Measurements from ENCODE around the gene CAP2.
A peak's percentile ranks its signal among the peaks of the same experiment; 100 is the strongest.
"Not testable (repeated sequence)": the region's sequence is repeated elsewhere in the genome, so short reads cannot be mapped to it uniquely, and the experiment has no call there.

Gene CAP2

DNA sequence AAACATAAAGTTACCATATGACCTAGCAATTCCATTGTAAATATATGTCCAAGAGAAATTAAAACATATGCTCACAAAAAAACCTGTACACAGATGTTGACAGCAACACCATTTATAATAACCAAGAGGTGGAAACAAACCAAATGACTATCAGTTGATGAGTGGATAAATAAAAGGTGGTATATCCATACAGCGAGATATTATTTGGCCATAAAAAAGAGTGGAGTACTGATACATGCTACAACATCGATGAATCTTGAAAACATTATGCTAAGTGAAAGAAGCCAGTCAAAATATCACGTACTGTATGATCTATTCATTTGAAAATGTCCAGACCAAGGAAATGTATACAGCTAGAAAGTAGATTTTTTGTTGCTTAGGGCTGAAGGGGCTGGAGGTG, 2.9 kb downstream of the CAP2 start:
- FAIRE-seq (no peak), DNase-seq (ENCODE audit: low spot score) (no peak)

DNA sequence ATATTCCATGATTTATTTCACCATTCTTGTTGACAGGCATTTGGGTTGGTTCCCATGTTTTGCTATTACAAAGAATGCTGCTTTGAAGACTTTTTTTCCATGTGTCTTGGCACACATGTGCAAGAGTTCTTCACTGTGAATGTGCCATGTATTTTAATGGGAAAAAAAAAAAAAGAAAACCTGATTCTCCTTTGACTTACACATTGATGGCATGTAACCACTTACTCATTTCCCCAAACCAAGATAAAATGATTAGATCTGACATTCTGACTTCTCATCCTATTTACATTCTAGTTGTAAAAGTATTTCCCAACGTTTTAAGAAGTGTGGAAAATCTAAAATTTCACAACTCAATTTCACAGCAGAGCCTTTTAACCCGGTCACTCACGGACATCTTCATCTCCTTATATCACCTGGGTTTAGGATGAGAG, 4.4 kb downstream of the CAP2 start:
- DNase-seq (ENCODE audit: low spot score) (no peak), FAIRE-seq (no peak)

DNA sequence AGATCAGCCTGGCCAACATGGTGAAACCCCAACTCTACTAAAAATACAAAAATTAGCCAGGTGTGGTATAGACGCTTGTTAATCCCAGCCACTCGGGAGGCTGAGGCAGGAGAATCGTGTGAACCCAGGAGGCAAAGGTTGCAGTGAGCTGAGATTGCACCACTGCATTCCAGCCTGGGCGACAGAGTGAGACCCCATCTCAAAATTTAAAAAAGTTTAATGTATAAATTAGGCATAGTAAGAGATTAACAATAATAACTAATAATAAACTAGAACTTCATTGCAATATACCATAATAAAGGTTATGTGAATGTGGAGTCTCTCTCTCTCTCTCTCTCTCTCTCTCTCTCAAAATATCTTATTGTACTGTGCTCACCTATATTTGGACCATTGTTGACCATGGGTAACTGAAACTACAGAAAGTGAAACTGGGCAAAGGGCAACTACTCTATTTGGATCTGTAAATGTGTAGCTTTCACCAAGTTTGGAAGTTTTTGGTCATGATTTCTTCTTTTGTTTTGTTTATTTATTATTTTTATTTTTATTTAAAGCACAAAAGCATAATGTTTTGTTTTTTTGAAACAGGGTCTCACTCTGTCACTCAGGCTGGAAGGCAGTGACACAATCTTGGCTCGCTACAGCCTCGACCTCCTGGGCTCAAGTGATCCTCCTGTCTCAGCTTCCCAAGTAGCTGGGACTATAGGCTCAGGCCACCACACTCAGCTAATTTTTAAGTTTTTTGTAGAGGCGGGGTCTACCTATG, 12.0 kb downstream of the CAP2 start:
- FAIRE-seq; DNase-seq (ENCODE audit: low spot score): not testable (repeated sequence)

DNA sequence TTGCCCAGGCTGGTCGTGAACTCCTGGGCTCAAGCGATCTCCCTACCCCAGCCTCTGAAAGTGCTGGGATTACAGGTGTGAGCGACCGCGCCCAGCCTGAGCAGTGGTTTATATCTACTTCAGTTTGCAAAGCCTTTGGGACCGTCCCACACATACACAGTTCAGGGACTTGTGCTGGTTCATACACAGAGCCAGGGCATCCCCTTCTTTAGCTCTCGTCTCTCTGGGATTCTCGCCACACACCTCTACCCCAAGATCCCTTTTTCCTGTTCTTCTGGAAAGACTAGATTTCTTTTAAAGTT, 12.5 kb downstream of the CAP2 start:
- DNase-seq (ENCODE audit: low spot score) (no peak), FAIRE-seq (no peak)

DNA sequence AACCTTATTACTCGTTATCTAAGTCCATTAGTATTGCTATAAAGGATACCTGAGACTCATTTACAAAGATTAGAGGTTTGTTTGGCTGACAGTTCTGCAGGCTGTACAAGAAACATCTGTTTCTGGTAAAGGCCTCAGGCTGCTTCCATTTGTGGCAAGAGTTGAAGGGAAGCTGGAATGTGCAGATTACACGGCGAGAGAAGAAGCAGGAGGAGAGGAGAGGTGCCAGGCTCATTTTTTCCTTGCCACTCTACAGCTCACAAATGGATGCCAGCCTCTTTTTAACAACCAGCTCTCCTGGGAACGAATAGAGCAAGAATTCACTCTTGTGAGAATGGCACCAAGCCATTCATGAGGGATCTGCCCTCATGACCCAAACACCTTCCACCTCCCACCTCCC, 14.7 kb downstream of the CAP2 start:
- DNase-seq (ENCODE audit: low spot score), result no peak
- no peak for FAIRE-seq

DNA sequence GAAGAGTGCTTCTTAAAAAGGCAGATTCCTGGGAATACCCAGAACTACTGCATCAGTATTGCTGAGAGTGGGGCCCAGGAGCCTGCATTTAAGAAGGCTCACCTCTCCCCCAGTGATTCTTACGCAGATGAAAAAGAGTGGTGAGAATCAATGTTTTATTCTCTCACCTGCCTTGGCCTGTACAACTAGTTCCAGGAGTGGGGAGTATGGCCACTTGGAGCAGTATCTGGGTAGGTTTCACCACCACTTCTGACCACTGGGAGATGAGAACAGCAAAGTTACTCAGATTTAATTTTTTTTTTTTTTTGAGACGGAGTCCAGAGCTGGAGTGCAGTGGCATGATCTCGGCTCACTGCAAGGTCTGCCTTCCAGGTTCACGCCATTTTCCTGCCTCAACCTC, 16.9 kb downstream of the CAP2 start:
- FAIRE-seq (no peak), DNase-seq (ENCODE audit: low spot score) (no peak)

DNA sequence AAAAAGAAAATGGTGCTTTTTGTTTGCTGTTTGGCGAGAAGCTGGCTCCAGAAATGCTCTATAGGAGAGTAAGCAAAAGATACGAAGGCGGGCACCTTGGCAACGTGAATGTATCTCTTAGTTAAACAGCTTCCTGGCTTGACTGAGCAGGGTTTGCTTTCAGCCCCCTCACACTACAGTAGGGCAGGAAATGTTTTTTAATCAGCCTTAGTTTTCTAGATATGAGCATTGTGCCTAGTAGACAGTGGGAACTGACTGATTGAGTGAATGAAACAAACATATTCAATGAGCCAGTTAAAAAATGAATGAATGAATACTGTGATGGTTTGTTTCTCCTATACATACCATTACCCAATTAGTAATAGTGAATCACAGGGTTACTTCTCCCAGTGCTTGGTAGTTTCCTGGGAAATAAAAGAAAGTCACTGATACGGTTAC, 19.9 kb downstream of the CAP2 start:
- peak; percentile 27 for FAIRE-seq
- DNase-seq (ENCODE audit: low spot score), result peak; percentile 61

DNA sequence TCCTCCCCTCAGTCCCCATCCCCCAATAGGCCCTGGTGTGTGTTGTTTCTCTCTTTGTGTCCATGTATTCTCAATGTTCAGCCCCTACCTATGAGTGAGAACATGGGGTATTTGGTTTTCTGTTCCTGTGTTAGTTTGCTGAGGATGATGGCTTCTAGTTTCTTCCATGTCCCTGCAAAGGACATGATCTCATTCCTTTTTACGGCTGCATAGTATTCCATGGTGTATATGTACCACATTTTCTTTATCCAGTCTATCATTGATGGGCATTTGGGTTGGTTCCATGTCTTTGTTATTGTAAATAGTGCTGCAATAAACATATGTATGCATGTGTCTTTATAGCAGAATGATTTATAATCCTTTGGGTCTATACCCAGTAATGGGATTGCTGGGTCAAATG, 21.0 kb downstream of the CAP2 start:
- FAIRE-seq; DNase-seq (ENCODE audit: low spot score): not testable (repeated sequence)

DNA sequence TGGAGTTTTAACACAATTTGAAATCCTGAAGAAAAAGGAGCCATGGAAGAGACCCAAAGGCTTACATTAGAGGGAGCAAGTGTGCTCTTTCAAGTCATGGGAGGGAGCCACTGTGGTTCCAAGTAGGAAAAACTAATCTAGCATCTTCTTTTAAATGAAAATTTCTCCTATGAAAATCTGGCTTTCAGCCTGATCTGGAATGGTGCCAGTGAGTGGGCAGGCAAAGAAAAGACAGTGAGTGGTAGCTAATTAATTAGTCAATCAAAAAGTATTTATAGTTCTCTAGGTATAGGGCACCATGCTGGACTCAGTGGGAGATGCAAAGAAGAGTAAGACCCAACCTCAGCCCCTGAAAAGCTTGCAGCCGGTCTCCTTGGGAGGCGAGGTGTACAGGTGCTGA, 21.9 kb downstream of the CAP2 start:
- no peak for FAIRE-seq
- DNase-seq (ENCODE audit: low spot score), result no peak

DNA sequence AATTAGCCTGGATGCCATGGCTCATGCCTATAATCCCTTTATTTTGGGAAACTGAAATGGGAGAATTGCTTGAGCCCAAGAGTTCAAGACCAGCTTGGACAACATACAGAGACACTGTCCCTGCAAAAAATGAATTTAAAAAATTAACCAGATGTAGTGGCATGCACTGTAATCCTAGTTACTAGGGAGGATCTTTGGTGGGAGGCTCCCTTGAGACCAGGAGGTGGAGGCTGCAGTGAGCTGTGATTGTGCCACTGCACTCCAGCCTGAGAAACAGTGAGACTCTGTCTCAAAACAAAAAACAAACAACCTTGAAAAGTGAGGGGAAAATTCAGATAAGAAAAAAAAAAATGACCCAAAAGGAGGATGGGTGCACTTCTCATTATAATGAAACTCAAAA, 23.4 kb downstream of the CAP2 start:
- FAIRE-seq (no peak), DNase-seq (ENCODE audit: low spot score) (no peak)

DNA sequence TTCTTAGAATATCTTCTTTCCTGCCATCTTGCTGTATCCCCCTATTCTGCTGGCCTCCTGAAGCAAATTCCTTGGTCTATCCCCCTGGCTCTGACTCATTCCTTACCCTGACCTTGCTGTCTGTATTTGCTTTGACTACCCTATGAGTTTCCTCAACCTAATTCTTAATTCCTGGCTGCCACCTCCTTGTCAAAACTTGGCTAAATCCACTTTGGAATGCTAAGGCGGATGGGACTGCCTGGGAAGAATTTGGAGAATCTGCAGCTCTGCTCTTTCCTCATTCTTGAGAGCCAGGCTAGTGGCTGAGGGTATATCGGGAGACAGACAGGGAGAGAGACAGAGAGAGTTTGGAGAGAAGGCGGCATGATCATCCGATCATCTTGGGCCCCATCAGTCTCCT, 24.4 kb downstream of the CAP2 start:
- DNase-seq (ENCODE audit: low spot score), result peak; percentile 94
- FAIRE-seq, result peak; percentile 67

DNA sequence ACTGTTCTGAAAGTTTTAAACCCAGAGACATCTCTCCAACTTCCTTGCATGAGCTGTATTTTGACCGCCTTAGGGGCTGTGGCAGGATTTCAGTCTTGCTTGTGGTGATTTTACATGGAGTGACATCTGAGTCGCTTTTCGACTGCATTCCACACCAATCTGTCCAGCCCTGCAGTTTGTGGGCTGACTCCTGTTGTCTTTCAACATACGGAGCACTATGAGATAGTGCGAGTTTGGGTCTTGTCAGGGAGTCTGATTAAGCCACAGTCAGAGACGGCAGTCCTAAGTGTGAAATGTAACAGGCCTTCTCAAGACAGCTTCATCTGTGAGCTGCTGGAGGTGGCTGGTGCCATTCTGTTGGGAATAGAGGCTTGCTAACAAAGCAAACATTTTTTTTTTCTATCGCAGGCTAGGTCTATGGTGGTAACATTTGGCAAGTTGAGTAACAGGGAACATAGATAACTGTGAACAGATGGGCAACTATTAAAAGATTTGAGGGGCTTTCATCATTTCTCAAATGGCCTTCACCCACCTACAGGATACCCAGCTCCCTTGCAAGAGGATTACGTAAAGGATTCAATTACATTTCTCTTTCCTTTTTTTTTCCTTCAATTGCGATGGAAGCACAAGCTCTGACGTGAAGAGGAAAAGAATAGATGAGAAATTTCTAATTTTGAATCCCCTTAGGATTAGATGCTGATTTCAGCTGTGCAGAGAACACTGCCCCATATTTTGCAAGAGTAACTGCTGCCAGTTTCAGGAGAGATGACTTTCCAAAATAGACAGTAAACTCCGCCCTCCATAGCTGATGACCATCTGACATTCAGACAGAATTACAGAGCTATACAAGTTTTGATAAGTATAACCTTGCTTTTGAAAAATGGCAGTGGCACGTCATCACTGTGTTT, 25.1 kb downstream of the CAP2 start:
- FAIRE-seq (no peak), DNase-seq (ENCODE audit: low spot score) (peak; percentile 63)

DNA sequence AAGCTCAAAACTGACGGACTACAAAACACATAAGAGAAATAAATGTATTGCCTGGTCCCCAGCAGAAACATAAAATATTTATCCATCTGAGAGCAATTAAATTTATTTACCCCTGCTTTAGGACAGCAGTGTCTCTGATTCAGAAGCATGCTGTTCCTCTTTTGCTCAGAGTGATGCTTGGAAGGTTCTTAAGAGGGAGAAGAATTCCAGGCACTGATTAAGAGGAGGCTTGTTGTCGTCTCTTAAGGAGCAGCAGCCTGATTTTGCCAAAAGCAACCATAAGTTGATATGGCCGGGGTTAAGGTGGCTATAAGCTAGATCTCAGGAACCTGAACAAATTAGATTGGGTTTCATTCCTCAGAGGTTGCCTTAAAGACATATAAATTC, 25.8 kb downstream of the CAP2 start:
- no peak for DNase-seq (ENCODE audit: low spot score)
- no peak for FAIRE-seq

DNA sequence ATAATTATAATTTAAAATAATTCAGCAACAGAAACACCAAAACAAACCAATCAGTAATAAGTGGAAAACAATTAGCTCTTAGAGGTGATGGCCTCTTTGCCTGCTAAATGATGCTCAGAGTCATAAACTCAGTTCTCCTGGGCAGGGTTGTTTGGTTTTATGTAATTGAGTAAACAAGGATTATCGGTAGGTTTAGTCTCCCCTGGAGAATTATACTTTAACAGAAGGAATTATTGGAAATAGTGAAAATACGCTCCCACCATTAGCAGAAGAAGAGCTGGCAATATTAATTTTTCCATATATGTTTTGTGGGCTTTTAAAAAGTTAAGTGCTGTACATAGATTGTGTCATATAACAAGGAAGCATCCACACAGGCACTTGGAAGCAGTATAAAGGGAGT, 27.0 kb downstream of the CAP2 start:
- FAIRE-seq, result no peak
- no peak for DNase-seq (ENCODE audit: low spot score)

DNA sequence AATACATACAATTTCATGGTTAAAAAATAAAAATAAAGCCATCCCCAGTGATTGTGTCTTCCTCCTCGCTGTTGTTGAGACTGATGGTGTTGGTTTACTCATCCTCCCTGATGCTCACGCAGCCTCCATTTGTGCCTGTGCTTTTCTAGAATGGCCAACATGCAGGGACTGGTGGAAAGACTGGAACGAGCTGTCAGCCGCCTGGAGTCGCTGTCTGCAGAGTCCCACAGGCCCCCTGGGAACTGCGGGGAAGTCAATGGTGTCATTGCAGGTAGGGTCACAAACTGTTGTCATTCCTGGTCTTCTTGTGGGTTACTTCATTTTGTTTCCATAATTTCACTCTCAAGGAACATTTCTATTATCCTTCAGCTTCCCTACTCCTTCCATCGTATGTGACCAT, 28.0 kb downstream of the CAP2 start:
- DNase-seq (ENCODE audit: low spot score) (no peak), FAIRE-seq (no peak)

DNA sequence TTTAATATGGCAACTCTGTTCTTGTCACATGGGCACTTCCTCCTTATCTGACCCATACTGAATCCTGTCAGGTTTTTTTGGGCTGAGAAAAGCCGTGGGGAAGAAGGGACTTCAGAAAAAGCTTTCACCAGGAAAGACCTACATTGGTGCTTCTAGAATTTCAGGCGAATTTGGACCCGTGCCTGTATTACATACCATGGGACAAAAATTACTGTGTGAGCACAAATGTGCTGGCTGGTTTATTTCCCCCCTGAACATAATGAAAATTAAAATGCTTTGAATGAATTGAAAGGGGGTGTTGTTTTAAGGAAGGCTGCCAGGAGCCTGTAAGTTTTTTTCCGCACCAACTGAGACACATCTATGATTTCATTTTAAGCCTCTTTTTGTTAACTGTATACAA, 29.6 kb downstream of the CAP2 start:
- DNase-seq (ENCODE audit: low spot score), result no peak
- FAIRE-seq, result no peak

DNA sequence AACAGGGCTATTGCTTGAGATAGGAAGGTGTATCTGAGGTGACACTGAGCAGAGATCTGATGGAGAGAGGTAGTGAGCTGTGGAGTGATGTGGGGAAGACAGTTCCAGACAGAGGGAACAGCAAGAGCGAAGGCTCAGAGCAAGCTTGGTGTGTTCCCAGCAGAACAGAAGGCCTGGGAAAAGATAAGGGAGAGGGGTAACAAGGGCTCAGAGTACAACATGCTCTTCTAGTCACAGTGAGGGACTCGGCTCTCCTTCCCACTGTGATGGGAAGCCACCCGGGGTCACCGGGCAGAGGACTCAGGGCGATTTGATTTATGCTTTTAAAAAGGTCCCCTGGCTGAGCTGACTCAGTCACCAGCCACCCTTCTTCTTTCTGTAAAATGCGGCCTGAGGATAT, 33.7 kb downstream of the CAP2 start:
- FAIRE-seq, result no peak
- no peak for DNase-seq (ENCODE audit: low spot score)

DNA sequence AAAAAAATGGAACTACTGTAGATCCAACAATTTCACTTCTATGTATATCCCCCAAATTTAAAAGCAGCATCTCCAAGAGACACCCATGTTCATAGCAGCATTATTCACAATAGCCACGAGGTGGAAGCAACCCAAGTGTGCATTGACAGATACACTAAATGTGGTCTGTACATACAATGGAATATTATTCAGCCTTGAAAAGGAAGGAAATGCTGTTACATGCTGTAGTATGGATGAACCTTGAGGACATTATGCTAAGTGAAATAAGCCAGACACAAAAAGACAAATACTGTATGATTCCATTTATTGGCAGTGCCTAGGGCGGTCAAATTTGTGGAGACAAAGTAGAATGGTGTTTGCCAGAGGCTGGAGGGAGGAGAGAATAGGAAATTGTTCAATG, 34.2 kb downstream of the CAP2 start:
- DNase-seq (ENCODE audit: low spot score) (no peak), FAIRE-seq (no peak)

DNA sequence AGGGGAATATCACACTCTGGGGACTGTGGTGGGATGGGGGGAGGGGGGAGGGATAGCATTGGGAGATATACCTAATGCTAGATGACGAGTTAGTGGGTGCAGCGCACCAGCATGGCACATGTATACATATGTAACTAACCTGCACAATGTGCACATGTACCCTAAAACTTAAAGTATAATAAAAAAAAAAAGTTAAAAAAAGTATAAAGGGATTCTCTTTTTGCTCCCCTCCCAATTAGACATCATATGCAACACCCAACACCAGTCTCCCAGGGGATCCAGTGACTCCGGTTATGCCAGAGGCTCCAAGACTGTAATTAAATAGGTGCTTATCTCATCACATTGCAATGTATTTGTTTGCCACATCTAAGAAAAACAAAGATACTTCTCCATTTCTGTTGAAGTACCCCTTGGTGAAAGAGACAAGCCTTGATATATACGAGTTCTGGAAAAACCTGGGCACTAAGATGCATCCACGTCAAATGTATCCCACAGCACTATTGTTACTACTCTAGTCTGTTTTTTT, 35.3 kb downstream of the CAP2 start:
- not testable (repeated sequence) for DNase-seq (ENCODE audit: low spot score); FAIRE-seq

DNA sequence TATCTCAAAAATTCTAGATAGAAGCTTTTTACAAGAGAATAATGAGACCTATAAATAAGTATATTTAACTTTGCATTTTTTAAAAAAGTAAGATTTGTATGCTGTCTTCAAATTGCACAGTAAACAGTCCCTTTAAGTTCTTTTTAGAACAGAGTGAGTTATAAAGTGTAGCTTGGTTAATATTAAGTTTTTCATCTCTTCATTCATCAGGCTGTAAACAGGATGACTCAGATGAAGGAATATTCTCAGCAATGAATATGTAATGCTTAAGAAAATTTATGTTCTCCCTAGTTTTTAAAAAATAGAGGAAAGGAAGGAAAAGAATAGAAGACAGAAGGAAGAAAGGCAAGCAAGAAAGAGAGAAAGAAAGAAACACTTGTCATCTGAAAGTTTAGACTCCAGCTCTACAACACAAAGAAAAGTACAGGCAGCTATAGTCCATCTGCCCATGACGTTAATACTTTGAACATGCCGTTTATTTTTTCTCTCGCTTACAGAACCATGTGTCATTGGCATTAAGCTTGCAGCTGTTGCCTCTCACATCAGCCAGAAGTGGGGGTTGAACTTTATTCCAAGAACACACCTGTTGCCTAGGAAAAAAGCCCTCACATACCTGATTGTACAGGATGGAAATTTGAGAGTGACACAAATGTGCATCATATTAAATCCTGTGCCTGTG, 36.1 kb downstream of the CAP2 start:
- DNase-seq (ENCODE audit: low spot score) (no peak), FAIRE-seq (no peak)

DNA sequence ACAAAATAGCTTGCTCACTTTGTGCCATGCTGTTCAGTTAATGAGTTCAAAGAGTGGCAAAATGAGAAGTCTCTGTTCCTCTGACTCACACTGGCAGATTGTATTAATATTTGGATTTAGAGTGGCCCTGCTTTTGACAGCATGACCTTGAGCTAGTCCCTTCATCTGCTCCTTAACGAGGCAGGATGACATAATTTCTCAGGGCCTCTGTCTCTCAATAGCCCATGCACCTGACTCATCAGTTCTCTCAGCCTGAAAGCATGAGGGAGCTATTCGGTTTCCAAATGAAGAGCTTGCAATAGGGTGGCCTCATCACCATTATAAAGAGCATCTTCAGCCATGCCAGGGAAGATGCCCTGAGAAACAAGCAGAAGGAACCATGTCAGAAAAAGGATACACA, 38.2 kb downstream of the CAP2 start:
- FAIRE-seq (no peak), DNase-seq (ENCODE audit: low spot score) (no peak)

DNA sequence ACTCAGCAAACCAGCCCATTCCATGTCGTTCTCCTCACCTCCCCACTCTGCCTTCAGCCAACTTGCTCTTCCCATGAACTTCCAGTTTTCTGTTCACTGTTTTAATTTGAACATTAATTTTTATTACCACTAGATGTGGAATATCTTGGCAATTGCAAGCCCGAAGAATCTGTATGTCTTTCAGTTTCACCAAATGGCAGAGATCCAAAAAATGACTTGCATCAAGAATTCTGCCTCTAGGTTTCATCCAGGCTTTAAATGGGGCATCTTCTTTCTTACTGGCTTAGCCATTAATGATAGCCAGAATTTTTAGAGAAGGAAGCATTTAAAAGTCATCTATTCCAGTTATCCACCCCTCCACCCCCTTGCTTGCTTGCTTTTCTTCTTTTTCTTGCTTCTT, 39.0 kb downstream of the CAP2 start:
- DNase-seq (ENCODE audit: low spot score) (no peak), FAIRE-seq (no peak)

Data from RCC 7860 (cell line).